CD14-positive monocyte (primary cell): ENCODE results near the gene LRRD1. TPM values are rescaled to one million over a fixed set of nuclear protein-coding genes. Genes with fewer than 3 reads are reported as not detected.
A peak's percentile ranks its signal among the peaks of the same experiment; 100 is the strongest.

ENCODE experiments used
- DNase-seq, 3 donors: peaks; one replicate each; pipeline ENCODE4 v3.0.0-alpha.2; 2011 to 2022
- H2AFZ ChIP-seq: 2 replicates; pipeline ENCODE4 v1.6.0; 2012; ENCODE audit warnings: mild to moderate bottlenecking, low read depth, low read length, inconsistent platforms; ENCODE audit not compliant: insufficient read depth, poor library complexity, severe bottlenecking
- H3K27ac ChIP-seq, 2 donors: 1 replicate in 1 of 2; 2 replicates in 1 of 2; pipeline ENCODE4 v1.5.1; 2012 to 2013; ENCODE audit warnings: low read length in 2 of 2, control low read depth in 1 of 2, inconsistent platforms in 1 of 2, low read depth in 1 of 2, mild to moderate bottlenecking in 1 of 2
- H3K27me3 ChIP-seq, 2 donors: one replicate each; pipeline versions ENCODE4 v1.6.0 to v1.6.1; 2011 to 2013; ENCODE audit warnings: low read length in 2 of 2; ENCODE audit not compliant: control insufficient read depth in 2 of 2, insufficient read depth in 2 of 2
- H3K36me3 ChIP-seq, 2 donors: replicated peaks in 1 of 2; 1 replicate in 1 of 2; 2 replicates in 1 of 2; pipeline versions ENCODE4 v1.5.1 to v1.6.1; 2012 to 2013; ENCODE audit warnings: low read length in 2 of 2, control low read depth in 1 of 2, inconsistent platforms in 1 of 2, mild to moderate bottlenecking in 1 of 2; ENCODE audit not compliant: insufficient read depth in 2 of 2, control insufficient read depth in 1 of 2
- H3K4me1 ChIP-seq, 2 donors: 1 replicate in 1 of 2; 2 replicates in 1 of 2; pipeline versions ENCODE4 v1.5.1 to v1.6.1; 2012 to 2013; ENCODE audit warnings: low read length in 2 of 2, control low read depth in 1 of 2, inconsistent platforms in 1 of 2, mild to moderate bottlenecking in 1 of 2, moderate library complexity in 1 of 2; ENCODE audit not compliant: insufficient read depth in 2 of 2, control insufficient read depth in 1 of 2
- H3K4me2 ChIP-seq: replicated peaks from 2 replicates; pipeline ENCODE3; 2012; ENCODE audit warnings: low read length, moderate library complexity, mild to moderate bottlenecking; ENCODE audit not compliant: poor library complexity, severe bottlenecking; ENCODE audit errors: extremely low read depth
- H3K4me3 ChIP-seq, 3 experiments: fragments of 200-600 bp in 1 of 3; sonication (generic) in 1 of 3; replicated peaks in 1 of 3; 1 replicate in 2 of 3; 2 replicates in 1 of 3; pipeline ENCODE4 v1.5.1; 2011 to 2013; ENCODE audit warnings: low read length in 3 of 3, mild to moderate bottlenecking in 3 of 3, control low read depth in 2 of 3, low read depth in 2 of 3, inconsistent platforms in 1 of 3, moderate library complexity in 1 of 3
- H3K79me2 ChIP-seq: 2 replicates; pipeline ENCODE4 v1.6.0; 2012; ENCODE audit warnings: mild to moderate bottlenecking, control low read depth, inconsistent platforms, low read length, moderate library complexity; ENCODE audit not compliant: insufficient read depth
- H3K9ac ChIP-seq: 2 replicates; pipeline ENCODE4 v1.6.0; 2017; ENCODE audit warnings: low read length, mild to moderate bottlenecking; ENCODE audit not compliant: insufficient read depth, poor library complexity, severe bottlenecking
- H3K9me3 ChIP-seq, 2 donors: replicated peaks in 1 of 2; 1 replicate in 1 of 2; 2 replicates in 1 of 2; pipeline versions ENCODE4 v1.5.1 to v1.6.1; 2012 to 2013; ENCODE audit warnings: low read length in 2 of 2, control low read depth in 1 of 2; ENCODE audit not compliant: control insufficient read depth in 1 of 2, insufficient read depth in 1 of 2
- H4K20me1 ChIP-seq: 2 replicates; pipeline ENCODE4 v1.6.0; 2012; ENCODE audit warnings: mild to moderate bottlenecking, low read length, control low read depth, moderate library complexity; ENCODE audit not compliant: insufficient read depth
- H3K27ac Mint-ChIP-seq, 7 donors: one replicate each; pipeline ENCODE4 v1.8.0; 2020; ENCODE audit warnings: mild to moderate bottlenecking in 7 of 7, mixed read lengths in 7 of 7, moderate library complexity in 6 of 7, inconsistent platforms in 2 of 7
- H3K27me3 Mint-ChIP-seq, 3 donors: one replicate each; pipeline ENCODE4 v1.8.0; 2021 to 2022; ENCODE audit warnings: low read depth in 3 of 3, mild to moderate bottlenecking in 3 of 3, mixed read lengths in 3 of 3, moderate library complexity in 3 of 3, inconsistent platforms in 1 of 3
- H3K36me3 Mint-ChIP-seq, 2 donors: one replicate each; pipeline ENCODE4 v1.8.0; 2020; ENCODE audit warnings: mixed read lengths in 2 of 2, inconsistent platforms in 1 of 2, mild to moderate bottlenecking in 1 of 2
- H3K4me1 Mint-ChIP-seq: one replicate; pipeline ENCODE4 v1.8.0; 2020; ENCODE audit warnings: mild to moderate bottlenecking, mixed read lengths
- H3K4me3 Mint-ChIP-seq, 2 donors: one replicate each; pipeline ENCODE4 v1.8.0; 2020; ENCODE audit warnings: mild to moderate bottlenecking in 2 of 2, mixed read lengths in 2 of 2, moderate library complexity in 1 of 2
- H3K9me3 Mint-ChIP-seq, 7 donors: one replicate each; pipeline ENCODE4 v1.8.0; 2020 to 2022; ENCODE audit warnings: mixed read lengths in 7 of 7, mild to moderate bottlenecking in 6 of 7, moderate library complexity in 6 of 7, inconsistent platforms in 2 of 7
- WGBS: methylation state at CpG from one replicate; pipeline ENCODE4 v1.1.5; 2013; ENCODE audit warnings: missing lambda C conversion rate; ENCODE audit not compliant: insufficient coverage; 5-methylcytosine and 5-hydroxymethylcytosine counted together
- intact Hi-C, 2 donors: fragments of 100-400 bp; cut with micrococcal nuclease; formaldehyde crosslinking; loops; one replicate each; pipeline versions ENCODE4 v1.15.0 to v1.15.1; 2023
- polyA plus RNA-seq, 3 donors: library from polyadenylated mRNA; depleted of rRNA in 1 of 3; unstranded in 2 of 3; stranded (reverse) in 1 of 3; fragments of 300-500 nt in 2 of 3; fragments of >200 nt in 1 of 3; fragmentation: Illumina TruSeq in 2 of 3; gene quantifications; 1 replicate in 2 of 3; 2 replicates in 1 of 3; pipeline ENCODE4 v1.2.3, GENCODE V29; 2012 to 2021
- TF ChIP-seq, protein P1 (sequence below): fragments of 200-600 bp; IDR thresholded peaks from one replicate; pipeline ENCODE4 v1.8.0; 2022; ENCODE audit warnings: antibody characterized with exemption, mild to moderate bottlenecking

Gene LRRD1
- polyA plus RNA-seq, 3 donors: not detected

DNA sequence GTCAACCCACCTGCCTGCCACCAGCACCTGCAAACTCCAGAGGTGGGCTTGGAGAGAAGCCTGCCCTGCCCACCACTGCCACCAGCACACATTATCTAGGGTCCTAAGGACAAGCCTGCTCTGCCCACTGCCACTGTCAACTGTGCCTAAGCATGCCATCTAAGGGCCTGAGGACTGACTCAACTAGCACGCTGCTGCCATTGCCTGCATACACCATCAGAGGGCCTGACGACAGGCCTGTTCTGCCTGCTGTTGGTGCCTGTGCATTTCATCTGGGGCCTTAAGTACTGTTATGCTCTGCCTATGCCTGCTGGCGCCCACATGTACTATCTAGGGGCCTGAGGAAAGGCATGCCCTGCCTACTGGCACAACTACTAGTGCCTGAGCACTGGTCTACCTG lies 27.0 kb upstream of the LRRD1 start:
- H3K27me3 Mint-ChIP-seq: no peaks in the 10 kb centered on the region
- Histone ChIP-seq H2AFZ (no peak overlapping the region), H3K4me2 (no peak overlapping the region), H3K27ac (no peak overlapping the region), H3K4me3 (no peak overlapping the region), H3K36me3 (peaks cover 74 to 100% of the 10 kb centered on the region in 2 donors), H3K9me3 (peaks cover 6 to 9% of the 10 kb centered on the region in 2 donors), H3K79me2 (no peaks in the 10 kb centered on the region), H3K9ac (no peak overlapping the region), H3K4me1 (no peaks in the 10 kb centered on the region), H4K20me1 (no peaks in the 10 kb centered on the region), H3K27me3 (no peaks in the 10 kb centered on the region)
- TF ChIP-seq, protein P1, sequence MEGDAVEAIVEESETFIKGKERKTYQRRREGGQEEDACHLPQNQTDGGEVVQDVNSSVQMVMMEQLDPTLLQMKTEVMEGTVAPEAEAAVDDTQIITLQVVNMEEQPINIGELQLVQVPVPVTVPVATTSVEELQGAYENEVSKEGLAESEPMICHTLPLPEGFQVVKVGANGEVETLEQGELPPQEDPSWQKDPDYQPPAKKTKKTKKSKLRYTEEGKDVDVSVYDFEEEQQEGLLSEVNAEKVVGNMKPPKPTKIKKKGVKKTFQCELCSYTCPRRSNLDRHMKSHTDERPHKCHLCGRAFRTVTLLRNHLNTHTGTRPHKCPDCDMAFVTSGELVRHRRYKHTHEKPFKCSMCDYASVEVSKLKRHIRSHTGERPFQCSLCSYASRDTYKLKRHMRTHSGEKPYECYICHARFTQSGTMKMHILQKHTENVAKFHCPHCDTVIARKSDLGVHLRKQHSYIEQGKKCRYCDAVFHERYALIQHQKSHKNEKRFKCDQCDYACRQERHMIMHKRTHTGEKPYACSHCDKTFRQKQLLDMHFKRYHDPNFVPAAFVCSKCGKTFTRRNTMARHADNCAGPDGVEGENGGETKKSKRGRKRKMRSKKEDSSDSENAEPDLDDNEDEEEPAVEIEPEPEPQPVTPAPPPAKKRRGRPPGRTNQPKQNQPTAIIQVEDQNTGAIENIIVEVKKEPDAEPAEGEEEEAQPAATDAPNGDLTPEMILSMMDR: no peak
- no peak overlapping the region for H3K27ac Mint-ChIP-seq
- no peak overlapping the region for H3K4me3 Mint-ChIP-seq
- 92% methylated on average over 2 of the region's 3 CpGs for WGBS
- DNase-seq: no peak
- peaks cover 84 to 90% of the 10 kb centered on the region in 2 donors for H3K36me3 Mint-ChIP-seq
- H3K4me1 Mint-ChIP-seq: no peaks in the 10 kb centered on the region
- intact Hi-C loops: no loop called here
- peaks cover 11 to 16% (median 13%) of the 10 kb centered on the region in 7 donors for H3K9me3 Mint-ChIP-seq

DNA sequence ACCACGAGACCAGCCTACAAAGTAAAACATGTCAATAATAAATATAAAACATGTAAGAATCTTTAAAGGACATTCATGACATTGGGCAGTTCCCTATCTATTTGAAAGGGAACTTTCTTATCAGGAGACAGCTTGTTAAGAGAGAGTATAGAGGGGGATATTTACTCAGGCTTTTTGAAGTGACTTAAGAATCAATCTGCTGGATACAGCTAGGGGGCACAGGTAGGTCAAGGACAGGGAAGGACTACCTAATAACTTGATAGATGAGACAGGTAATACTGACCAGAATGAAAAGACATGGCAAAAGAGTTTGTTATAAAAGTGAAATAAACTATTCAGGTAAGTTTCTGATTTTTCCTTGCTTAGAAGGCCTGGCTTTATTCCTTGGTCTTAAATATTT lies 21.8 kb upstream of the LRRD1 start:
- peaks cover 58 to 96% of the 10 kb centered on the region in 2 donors for H3K36me3 ChIP-seq
- H3K4me3 Mint-ChIP-seq: no peak overlapping the region
- WGBS: no CpG with 5 or more reads among the region's 1 CpG
- peak overlapping the region in 1 of 7 donors; percentile 77 for H3K27ac Mint-ChIP-seq
- H3K36me3 Mint-ChIP-seq: peaks cover 69 to 75% of the 10 kb centered on the region in 2 donors
- no peaks in the 10 kb centered on the region for H3K4me1 Mint-ChIP-seq
- H3K9me3 ChIP-seq: no peaks in the 10 kb centered on the region
- no peak overlapping the region for H2AFZ ChIP-seq
- H3K27ac ChIP-seq: no peak overlapping the region
- H3K4me2 ChIP-seq: no peak overlapping the region
- no peaks in the 10 kb centered on the region for H3K4me1 ChIP-seq
- no peak overlapping the region for H3K9ac ChIP-seq
- H3K27me3 ChIP-seq: no peaks in the 10 kb centered on the region
- no peak overlapping the region for H3K4me3 ChIP-seq
- DNase-seq: no peak
- TF ChIP-seq, protein P1: no peak
- no peaks in the 10 kb centered on the region for H4K20me1 ChIP-seq
- H3K79me2 ChIP-seq: no peaks in the 10 kb centered on the region
- intact Hi-C loops: no loop called here
- no peaks in the 10 kb centered on the region for H3K27me3 Mint-ChIP-seq
- peaks cover 0 to 3% (median 0%) of the 10 kb centered on the region in 7 donors for H3K9me3 Mint-ChIP-seq
